Stimulated activated CD4-positive, alpha-beta T cell treated with anti-CD3 and anti-CD28 coated beads, Interleukin-15, amount 100 ng/mL, for 48 hours (primary cell): ENCODE measurements around the gene TMEM269.

Experiments used
- DNase-seq, 2 donors: peaks; one replicate each; pipeline ENCODE4 v3.0.0-alpha.2; 2020; ENCODE audit warnings: low read depth in 2 of 2

Gene TMEM269

DNA sequence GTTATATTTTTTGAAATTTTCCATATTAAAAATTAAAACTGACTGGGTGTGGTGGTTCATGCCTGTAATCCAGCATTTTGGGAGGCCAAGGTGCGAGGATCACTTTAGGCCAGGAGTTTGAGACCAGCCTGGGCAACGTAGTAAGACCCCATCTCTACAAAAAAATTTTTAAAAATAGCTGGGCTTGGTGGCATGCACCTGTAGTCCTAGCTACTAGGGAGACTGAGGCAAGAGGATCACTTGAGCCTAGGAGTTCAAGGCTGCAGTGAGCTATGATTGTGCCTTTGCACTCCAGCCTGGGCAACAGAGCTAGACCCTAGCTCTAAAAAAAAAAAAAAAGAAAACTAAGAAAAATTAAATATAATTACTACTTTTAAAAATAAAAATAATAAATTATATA lies 36.9 kb downstream of the TMEM269 start:
- DNase-seq, result no peak

DNA sequence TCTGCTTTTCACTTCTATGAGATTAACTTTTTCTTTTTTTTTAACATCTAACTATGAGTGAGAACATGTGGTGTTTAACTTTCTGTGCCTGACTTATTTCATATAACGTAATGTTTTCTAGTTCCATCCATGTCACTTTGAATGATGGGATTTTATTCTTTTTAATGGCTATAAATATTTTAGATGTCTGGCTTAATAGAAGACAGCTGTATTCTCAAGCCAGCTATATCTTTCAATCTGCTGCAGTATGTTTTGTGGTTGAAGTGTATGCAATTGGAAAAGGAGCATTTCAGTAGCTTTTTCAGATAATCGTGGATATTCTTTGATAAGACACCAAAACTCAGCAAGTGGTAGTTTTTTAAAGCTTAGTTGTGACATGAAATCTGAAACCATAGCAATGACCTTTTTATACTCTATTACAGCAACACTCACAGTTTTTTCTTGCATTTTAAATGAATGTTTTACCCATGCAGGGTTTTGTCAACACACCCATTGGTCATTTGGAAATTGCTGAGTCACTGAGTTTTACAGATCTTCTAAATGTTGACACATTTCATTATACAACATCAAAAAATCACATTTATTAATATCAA lies 38.1 kb downstream of the TMEM269 start:
- DNase-seq, result no peak

DNA sequence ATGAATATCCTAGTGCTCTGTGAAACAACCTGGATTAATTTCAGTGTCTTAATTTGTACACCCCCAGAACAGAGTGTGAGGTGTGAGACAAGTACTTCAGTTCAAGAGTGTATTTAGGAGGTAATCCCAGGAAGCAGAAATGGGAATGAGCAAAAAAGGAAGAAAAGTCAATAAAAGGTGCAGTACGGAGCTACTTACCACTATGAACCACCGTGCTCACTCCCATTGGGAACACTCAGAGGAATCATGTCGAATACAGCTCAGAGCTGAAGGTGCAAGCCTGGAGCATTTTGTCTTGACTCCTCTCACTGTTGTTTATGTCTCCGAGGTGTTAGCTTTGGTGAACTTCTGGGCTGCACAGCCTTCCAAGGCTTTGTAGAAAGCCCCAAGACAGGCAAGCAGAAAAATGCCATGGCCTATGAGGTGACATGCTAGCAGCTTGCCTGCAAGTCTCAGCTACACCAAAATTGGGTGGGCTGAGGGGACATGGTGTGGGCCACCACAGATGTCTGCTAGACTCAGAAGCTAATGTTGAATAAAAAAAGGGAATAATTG lies 39.8 kb downstream of the TMEM269 start:
- DNase-seq, result no peak

DNA sequence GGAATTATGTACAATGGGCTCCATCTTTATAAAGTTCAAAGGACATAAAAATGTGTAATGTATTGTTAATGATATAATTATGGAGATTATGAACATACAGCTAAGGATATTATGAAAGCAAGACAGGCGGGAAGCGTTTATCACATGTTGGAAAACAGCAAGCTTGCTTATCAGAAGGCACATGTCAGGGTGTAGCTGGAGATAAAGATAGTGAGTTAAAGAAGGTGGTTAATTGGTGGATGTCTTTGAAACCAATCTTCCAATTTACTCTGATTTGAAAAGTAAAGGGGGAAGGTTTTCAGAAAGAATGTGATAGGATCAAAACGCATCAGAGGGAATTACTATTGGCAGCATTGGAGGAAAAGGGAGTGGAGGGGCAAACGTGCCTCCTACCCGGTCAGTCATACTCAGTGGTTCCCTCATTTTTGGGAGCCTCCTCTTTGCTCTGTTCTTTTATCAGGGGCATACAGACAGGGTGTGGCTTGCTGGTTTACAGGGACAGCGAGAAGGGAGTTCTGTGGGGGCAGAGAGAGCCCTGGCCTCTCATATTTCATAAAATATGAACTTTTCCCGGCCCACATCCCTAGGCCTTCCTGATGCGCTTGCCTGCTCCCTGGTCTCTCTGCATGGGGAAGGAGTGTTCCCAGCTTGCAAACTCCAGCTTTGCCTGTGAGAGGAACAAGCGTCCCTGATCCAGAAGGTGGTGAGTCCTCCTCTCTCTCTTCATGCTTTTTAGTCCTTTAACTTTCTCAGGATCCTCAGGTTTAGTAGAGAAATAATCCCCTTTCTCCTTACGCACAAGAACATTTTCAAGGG lies 40.5 kb downstream of the TMEM269 start:
- DNase-seq, result no peak

DNA sequence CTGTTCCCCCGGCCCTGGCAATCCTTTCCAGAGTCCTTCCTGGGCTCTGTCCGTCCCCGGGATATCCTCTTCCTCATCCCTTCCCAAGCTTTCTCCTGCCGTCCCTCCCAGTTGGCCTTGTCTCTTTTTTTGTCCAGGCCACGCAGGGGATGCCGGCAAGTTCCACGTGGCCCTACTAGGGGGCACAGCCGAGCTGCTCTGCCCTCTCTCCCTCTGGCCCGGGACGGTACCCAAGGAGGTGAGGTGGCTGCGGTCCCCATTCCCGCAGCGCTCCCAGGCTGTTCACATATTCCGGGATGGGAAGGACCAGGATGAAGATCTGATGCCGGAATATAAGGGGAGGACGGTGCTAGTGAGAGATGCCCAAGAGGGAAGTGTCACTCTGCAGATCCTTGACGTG lies 45.8 kb downstream of the TMEM269 start:
- no peak for DNase-seq

DNA sequence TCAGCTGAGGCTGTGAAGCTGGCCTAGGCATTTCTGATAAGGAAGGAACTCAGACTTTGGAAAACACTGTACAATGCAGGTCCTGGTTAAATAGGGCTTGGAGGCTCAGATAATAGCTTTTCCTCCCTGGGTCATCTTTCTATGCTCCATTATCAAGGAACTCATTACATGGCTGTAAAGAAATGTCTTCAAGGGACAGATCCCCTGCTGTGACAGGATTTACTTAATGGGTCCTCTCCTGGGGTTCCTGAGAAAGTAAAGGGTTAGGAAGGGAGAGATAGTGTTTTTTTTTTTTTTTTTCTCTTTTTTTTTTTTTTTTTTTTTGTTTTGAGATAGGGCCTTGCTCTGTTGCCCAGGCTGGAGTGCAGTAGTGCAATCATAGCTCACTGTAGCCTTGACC lies 46.5 kb downstream of the TMEM269 start:
- no peak for DNase-seq

DNA sequence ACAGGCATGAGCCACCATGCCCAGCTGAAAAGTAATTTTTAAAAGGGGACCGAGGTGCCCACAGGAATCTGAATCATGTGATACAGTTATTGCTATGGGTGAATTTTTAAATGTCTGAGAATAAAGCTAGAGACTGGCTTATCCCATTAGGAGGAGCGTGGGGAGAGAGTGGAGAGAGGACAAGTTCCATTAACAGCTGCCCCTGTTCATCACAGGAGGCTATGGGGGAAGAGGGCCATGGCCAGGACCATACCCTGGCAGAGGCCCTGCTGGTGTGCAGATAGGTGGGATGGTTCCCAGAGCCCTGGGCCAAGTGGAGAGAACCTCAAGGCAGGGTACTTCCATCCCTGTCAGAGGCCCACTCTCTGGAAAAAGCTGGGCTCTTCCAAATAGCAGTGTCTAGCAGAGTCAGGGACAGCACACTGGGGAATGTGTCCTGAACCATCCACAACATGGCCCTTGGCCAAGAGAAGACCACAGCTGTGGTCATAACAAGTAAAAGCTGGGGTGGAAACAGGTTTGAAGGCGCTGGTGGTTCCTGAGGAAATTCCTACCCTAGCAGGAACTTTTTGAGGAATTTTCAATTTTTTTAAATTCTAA lies 48.0 kb downstream of the TMEM269 start:
- no peak for DNase-seq

DNA sequence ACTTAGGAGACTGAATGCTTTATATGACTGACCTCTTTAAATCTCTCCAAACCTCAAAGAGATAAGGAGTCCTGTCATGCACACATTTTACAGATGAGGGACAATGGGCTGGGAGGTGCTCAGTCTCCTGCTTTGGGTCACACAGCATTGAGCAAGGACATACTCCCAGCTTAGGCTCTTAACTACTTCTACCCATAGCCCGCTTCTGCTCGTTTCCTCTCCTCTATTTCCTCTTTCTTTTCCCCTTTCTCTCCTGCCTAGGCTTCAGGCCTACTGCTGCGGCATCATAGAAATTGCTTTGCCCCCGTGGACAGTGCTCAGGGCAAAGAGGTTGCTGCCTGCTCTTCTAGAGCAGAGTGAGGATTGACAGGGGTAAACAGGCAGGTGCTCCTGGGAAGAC lies 49.2 kb downstream of the TMEM269 start:
- no peak for DNase-seq

DNA sequence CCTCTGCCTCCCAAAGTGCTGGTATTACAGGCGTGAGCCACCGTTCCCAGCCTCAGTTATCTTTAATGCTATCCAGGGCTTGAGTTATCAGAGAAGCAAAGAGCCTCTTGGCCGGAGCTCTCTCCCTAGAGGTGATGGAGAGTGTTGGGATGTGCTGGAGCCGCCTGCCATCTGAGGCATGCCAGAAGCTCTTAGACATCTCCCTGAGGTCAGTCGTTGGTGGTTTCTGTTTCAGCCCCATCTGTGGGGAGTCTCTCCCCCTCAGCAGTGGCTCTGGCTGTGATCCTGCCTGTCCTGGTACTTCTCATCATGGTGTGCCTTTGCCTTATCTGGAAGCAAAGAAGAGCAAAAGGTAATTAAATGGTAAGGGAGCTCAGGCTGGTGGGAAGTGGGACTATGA lies 50.0 kb downstream of the TMEM269 start:
- DNase-seq, result no peak

DNA sequence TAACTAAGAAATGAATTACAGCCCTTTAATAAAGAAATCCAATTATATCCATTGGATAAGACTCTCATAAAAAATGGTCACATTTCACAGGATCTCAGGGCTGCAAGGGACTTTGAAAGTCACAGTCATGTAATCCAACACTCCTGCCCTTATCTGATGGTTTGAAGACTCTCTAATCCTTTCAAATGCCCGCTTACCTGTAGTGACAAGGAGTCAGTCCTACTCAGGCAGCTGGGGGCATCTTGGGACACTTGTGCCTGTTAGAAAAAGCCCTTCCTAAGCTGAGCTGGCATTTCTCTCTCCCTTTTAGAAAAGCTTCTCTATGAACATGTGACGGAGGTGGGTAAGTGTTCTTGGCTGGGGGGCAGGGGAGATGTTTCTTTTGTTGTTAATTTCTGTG lies 50.6 kb downstream of the TMEM269 start:
- no peak for DNase-seq

DNA sequence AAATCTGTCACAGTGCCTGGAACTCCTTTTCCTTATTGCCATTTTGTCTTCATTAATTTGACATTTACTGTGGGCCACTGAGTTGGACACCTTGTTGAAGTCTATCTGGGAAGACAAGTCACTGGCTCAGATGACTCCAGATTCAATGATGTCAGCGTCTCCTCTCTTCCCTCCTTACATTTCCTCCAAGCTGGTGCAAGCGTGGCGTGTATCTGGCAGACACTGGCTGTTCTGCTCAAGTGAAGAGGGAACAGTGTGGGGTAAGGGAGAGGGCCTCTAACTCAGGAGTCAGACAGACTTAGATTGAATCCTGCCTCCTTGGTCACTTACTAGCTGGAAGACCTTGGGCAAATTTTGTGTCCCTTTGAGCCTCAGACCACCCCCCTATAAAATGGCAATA lies 52.9 kb downstream of the TMEM269 start:
- no peak for DNase-seq

DNA sequence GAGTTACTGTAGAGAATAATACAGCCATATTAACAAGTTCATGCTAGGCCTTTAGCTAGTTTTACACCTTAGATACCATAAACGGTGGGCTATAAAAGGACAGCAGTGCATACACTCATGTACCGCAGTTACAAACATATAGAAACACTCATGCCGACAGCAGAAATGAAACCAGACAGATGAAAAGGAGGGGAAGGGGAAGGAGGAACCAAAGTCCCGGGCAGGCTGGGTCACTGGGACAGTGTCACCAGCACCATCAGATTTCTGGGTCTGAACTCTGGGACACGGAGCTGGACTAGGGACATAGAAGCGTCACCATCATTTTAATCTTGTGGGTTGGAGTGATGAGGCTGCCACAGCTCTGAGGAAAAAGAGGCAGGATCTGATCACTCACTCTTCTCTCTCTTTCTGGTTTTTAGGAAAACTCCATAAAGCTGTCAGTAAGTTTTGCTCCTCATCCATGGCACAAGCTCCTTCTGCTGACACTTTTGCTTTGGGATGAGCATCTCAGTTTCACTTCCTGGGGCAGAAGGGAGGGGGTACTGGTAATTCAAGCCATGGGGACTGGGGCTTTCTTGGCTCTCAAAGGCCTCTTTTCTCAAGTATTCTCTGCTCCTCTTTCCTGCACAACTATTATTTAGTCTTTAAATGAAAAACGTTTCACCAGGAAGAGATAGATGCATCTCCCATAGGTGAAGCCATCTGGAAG lies 53.8 kb downstream of the TMEM269 start:
- DNase-seq, result no peak

DNA sequence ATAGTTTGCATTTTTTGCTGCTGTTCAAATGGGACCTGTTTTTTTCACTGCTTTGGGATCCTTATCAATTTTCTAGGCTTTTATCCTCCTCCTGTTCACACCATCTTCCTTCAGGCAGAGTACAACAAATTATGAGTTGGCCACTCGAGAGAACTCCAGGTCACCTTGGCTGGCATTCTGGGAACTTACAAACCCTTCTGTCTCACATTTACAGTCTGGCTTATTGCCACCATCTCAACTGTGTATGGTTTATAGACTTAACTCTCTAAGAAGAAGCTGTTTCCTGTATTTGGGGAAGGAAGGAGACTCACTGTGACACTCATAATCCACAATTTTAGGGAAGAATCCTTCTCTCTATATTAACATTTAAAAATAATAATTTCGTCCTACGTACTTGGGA lies 56.2 kb downstream of the TMEM269 start:
- DNase-seq, result no peak

DNA sequence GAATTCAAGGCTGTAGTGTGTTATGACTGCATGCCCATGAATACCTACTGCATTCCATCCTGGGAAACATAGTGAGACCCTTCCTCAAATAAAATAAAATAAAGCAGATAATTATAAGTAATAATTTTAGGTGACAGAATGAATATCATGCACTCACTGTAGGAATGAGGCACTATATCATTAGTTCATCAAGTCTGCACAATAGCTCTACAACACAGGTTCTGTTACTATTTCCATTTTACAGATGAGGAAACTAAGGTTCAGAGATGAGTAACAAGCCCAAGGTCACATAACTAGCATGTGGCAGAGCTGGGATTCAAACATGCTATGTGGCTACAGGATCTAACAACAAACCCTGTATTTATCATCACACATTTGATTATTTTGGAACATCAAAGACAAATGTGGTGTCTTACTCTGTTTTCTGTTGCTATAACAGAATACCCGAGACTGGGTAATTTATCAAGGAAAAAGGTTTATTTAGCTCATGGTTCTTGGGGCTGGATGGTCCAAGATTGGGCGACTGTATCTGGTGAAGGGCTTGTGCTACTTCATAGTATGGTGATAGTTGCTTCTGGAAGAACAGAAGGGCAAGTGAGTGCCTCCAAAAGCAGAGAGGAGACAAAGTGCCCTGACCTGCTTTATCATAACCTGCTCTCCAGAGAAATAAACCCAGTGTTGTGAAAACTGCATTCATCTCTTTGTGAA lies 56.8 kb downstream of the TMEM269 start:
- no peak for DNase-seq

DNA sequence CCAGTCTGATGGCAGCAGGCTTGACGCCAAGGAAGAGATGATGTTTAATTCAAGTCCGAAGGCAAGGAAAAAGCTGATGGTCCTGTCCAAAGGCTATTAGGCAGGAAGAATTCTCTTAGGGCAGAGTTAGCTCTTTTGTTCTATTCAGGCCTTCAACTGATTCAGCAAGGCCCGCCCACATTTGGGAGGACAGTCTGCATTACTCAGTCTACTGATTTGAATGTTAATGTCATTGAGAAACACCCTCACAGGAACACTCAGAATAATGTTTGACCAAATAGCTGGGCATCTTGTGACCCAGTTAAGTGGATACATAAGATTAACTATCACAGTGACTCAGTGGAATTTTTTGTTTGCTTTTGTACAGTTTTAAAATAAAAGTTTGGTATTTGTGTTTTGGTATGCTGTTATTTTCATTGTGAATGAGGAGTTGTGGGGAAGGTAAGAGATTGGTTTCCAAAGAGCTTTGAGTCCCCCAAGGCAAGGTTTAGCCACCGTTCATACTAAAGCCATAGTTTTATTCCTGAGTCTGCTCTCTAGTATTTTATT lies 59.9 kb downstream of the TMEM269 start:
- peak in 1 of 2 donors; percentile 9 for DNase-seq

DNA sequence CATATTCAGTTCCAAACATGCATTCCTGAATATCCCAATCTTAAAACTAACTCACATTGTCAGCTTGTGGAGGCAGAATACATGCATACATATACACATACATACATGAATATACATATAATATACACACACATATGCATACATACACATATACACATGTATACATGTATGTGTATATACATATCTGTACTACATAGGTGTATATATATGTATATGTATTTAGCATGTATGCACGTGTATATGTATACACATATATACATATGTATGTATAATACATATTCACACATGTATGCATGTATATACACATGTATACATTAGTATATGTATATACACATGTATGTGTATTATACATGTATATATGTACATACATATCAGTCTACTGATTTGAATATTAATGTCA lies 60.4 kb downstream of the TMEM269 start:
- DNase-seq, result no peak

DNA sequence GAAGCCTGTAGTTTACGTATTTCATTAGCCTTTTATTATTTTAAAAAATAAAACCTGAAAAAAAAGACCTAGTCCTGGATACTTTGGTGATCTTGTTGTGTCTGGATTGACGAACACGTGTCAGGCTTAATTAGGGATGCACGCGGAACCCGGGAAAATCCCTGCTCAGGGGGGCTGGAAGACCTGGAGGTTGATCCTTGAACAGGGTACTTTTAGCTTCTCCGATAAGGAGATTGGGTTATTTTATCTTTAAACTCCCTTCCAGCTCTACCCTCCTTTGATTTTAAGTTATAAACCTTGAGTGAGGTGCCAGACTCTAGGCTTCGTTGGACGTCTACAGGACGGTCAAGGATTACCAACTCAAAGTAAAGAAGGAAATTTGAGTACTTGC lies 61.1 kb downstream of the TMEM269 start:
- DNase-seq, result no peak

DNA sequence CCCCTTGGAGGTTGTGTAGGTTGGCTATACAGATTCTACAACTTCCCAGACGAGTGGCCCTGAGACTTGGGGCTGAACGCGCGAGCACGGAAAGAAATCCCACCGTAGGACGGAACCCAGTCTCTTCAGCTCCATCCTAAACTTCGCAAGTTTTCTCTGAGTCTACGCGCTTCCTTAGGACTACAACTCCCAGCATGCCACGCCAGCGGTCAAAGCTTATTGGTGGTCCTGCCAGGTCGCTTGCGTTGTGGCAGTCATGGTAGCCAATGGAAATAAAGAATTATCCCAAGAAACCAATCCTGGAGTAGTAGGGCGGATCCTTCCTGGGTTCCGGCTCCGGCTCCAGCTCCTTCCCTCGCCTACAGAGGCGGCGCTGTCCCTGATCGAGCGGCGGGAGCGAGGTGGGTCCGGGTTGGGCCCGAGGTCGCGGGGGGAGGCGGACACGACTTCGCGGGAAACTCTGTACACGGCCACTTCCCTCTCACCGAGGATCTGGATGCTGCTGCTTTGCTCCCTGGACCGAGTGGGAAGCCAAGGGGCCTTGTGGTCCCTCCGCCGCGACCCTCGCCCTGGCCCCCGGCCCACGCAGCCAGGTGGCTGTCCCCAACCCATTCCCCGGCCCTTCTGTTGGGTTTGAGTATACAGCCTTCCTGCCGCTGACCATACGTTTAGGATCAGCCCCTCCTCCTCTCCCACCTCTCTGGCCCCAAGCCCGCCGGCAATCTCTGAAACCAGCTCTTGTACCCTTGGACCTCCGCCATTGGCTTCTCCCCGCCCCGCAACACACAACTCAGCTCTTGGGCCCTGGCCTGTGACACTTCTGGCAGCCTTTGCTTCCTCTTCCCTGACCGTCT lies 61.7 kb downstream of the TMEM269 start, which contains the start of gene ZNF691:
ZNF691 (plus strand) TSS at position 357 of the 854 bp plus-strand sequence. CDS start 3,046 bp downstream, outside the sequence.
- peak; percentile 85 to 88 for DNase-seq

DNA sequence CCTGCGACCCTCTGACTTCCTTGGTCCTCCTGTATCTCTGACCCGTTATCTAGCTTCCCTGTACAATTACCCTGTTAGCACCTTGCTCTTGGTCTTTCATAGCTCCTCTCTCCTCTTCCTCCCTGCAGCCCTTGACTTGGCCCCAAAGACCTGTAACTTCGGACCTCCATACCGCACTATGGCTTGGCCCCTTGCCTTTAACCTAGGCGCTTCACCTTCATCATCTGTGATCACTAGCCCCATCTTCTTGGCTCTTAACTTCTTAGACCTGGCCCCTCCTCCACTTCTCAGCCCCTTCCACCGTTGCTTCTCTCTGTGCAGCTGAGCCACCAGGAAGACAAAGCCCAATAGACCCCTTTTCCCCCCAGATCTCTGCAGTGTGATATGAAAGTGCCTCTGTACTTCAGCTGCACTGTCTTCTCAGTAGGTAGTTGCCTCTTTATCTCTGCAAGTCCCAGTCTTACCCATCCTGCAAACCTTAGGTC lies 62.4 kb downstream of the TMEM269 start:
- no peak for DNase-seq
